Suppressor macrophage (primary cell): ENCODE measurements around the gene TULP4.
"Not testable (repeated sequence)": the region's sequence is repeated elsewhere in the genome, so short reads cannot be mapped to it uniquely, and the experiment has no call there.

Experiments used
- DNase-seq, 4 experiments: peaks; one replicate each; pipeline ENCODE4 v3.0.0-alpha.2; 2020 to 2022

The TULP4 gene

GRCh38 chr6:158328952-158329351, 16.7 kb downstream of the TULP4 start:
- no peak for DNase-seq

- no peak for DNase-seq
Measured at GRCh38 chr6:158329531-158329930, 17.3 kb downstream of the TULP4 start.

- no peak for DNase-seq
Measured at GRCh38 chr6:158330016-158330415, 17.8 kb downstream of the TULP4 start.

GRCh38 chr6:158332237-158332636, 20.0 kb downstream of the TULP4 start:
- no peak for DNase-seq

- no peak for DNase-seq
Measured at GRCh38 chr6:158333094-158333493, 20.8 kb downstream of the TULP4 start.

- no peak for DNase-seq
Measured at GRCh38 chr6:158334534-158334933, 22.3 kb downstream of the TULP4 start.

- no peak for DNase-seq
Measured at GRCh38 chr6:158337332-158337731, 25.1 kb downstream of the TULP4 start.

- DNase-seq: no peak
Measured at GRCh38 chr6:158338311-158339112, 26.2 kb downstream of the TULP4 start.

GRCh38 chr6:158339197-158339596, 26.9 kb downstream of the TULP4 start:
- DNase-seq: not testable (repeated sequence)

- DNase-seq: no peak
Measured at GRCh38 chr6:158340252-158340651, 28.0 kb downstream of the TULP4 start.

- DNase-seq: no peak
Measured at GRCh38 chr6:158344534-158344933, 32.3 kb downstream of the TULP4 start.

GRCh38 chr6:158345444-158345843, 33.2 kb downstream of the TULP4 start:
- not testable (repeated sequence) for DNase-seq

GRCh38 chr6:158347335-158347734, 35.1 kb downstream of the TULP4 start:
- no peak for DNase-seq

- DNase-seq: not testable (repeated sequence)
Measured at GRCh38 chr6:158348737-158349504, 36.7 kb downstream of the TULP4 start.

GRCh38 chr6:158349505-158350275, 37.4 kb downstream of the TULP4 start:
- not testable (repeated sequence) for DNase-seq

GRCh38 chr6:158350731-158351130, 38.5 kb downstream of the TULP4 start:
- not testable (repeated sequence) for DNase-seq

- DNase-seq: no peak
Measured at GRCh38 chr6:158353883-158354877, 41.9 kb downstream of the TULP4 start.

GRCh38 chr6:158356586-158357546, 44.6 kb downstream of the TULP4 start:
- no peak for DNase-seq

- DNase-seq: no peak
Measured at GRCh38 chr6:158357570-158358216, 45.4 kb downstream of the TULP4 start.
